Vagina (tissue), 2 donors: ENCODE measurements around the gene CPSF7.

Source experiments
- CTCF ChIP-seq, 3 experiments: fragments of 450-650 bp in 2 of 3; fragments of 200-600 bp in 1 of 3; sonication (generic) in 1 of 3; IDR thresholded peaks; one replicate each; pipeline ENCODE4 v1.5.1; 2017 to 2019; ENCODE audit warnings: antibody characterized with exemption in 3 of 3, mild to moderate bottlenecking in 2 of 3, moderate library complexity in 2 of 3
- POLR2A ChIP-seq, 2 donors: fragments of 450-650 bp; IDR thresholded peaks; one replicate each; pipeline ENCODE4 v1.6.1; 2017; ENCODE audit warnings: antibody characterized with exemption in 2 of 2, mild to moderate bottlenecking in 2 of 2, moderate library complexity in 2 of 2
- POLR2AphosphoS5 ChIP-seq, 2 donors: sonication (generic); formaldehyde crosslinking; IDR thresholded peaks; one replicate each; pipeline ENCODE4 v1.9.0; 2017; ENCODE audit warnings: antibody characterized with exemption in 2 of 2, mild to moderate bottlenecking in 2 of 2, low read depth in 1 of 2; ENCODE audit not compliant: insufficient read depth in 1 of 2

GRCh38 chr11:61406991-61407728 is 22.6 kb downstream of the CPSF7 start:
- TF ChIP-seq CTCF (IDR thresholded peaks at IDR 0.05): no peak
- TF ChIP-seq POLR2A (IDR thresholded peaks at IDR 0.05): no peak
- TF ChIP-seq POLR2AphosphoS5 (IDR thresholded peaks at IDR 0.05; ENCODE audit: insufficient read depth in 1 of 2, low read depth in 1 of 2): no peak
